Epithelial cell of esophagus (primary cell): ENCODE measurements around the gene MMEL1.
A peak's percentile ranks its signal among the peaks of the same experiment; 100 is the strongest.

Source experiments
- DNase-seq: peaks from one replicate; pipeline ENCODE4 v3.0.0; 2010; ENCODE audit warnings: low read depth
- H3K4me3 ChIP-seq: 2 replicates; pipeline ENCODE4 v1.5.1; 2011; ENCODE audit warnings: mild to moderate bottlenecking, low read length, control low read depth
- CTCF ChIP-seq: IDR thresholded peaks from 2 replicates; pipeline ENCODE4 v1.5.1; 2011; ENCODE audit warnings: low read depth, mild to moderate bottlenecking, low read length, control low read depth, inconsistent platforms; ENCODE audit not compliant: insufficient read depth; ENCODE audit errors: missing control alignments

MMEL1 gene

GRCh38 chr1:2650967-2651645 lies 18.3 kb upstream of the MMEL1 start:
- no peak overlapping the region for H3K4me3 ChIP-seq
- no peak for DNase-seq
- TF ChIP-seq CTCF, result no peak

- DNase-seq, result no peak
- no peak overlapping the region for H3K4me3 ChIP-seq
- TF ChIP-seq CTCF, result no peak
Measured at GRCh38 chr1:2646837-2647236, 14.0 kb upstream of the MMEL1 start.

- no peak for DNase-seq
- H3K4me3 ChIP-seq, result no peak overlapping the region
- no peak for TF ChIP-seq CTCF
Measured at GRCh38 chr1:2645776-2646175, 13.0 kb upstream of the MMEL1 start.

GRCh38 chr1:2645143-2645542 lies 12.3 kb upstream of the MMEL1 start:
- H3K4me3 ChIP-seq, result no peak overlapping the region
- no peak for TF ChIP-seq CTCF
- DNase-seq, result no peak

- no peak for DNase-seq
- TF ChIP-seq CTCF, result no peak
Measured at GRCh38 chr1:2644591-2645101, 11.8 kb upstream of the MMEL1 start.

GRCh38 chr1:2644171-2644570 lies 11.4 kb upstream of the MMEL1 start:
- DNase-seq, result no peak
- TF ChIP-seq CTCF, result no peak
- H3K4me3 ChIP-seq, result no peak overlapping the region

More at GRCh38 chr1:2644591-2645101, 11.8 kb upstream of the MMEL1 start:
- H3K4me3 ChIP-seq, result no peak overlapping the region

GRCh38 chr1:2643414-2644077 lies 10.7 kb upstream of the MMEL1 start:
- no peak for DNase-seq
- peak overlapping the region; percentile 58 for H3K4me3 ChIP-seq
- no peak for TF ChIP-seq CTCF
